GM12875 (cell line): ENCODE measurements around the gene YIPF5.

Source experiments
- H3K4me3 ChIP-seq: one replicate; pipeline ENCODE4 v1.5.1; 2011; ENCODE audit warnings: low read depth, low read length, control low read depth
- CTCF ChIP-seq: IDR thresholded peaks from 2 replicates; pipeline ENCODE4 v1.5.1; 2011; ENCODE audit warnings: low read depth, mild to moderate bottlenecking, control low read depth, inconsistent platforms, low read length, moderate library complexity, borderline replicate concordance; ENCODE audit not compliant: insufficient read depth

YIPF5 gene

GRCh38 chr5:144139586-144139985 lies 30.9 kb downstream of the YIPF5 start:
- no peak for TF ChIP-seq CTCF
- H3K4me3 ChIP-seq, result no peak overlapping the region

- TF ChIP-seq CTCF, result no peak
- H3K4me3 ChIP-seq, result no peak overlapping the region
Observed at GRCh38 chr5:144135113-144135762, 35.2 kb downstream of the YIPF5 start.

GRCh38 chr5:144134194-144134826 lies 36.1 kb downstream of the YIPF5 start:
- H3K4me3 ChIP-seq, result no peak overlapping the region
- TF ChIP-seq CTCF, result no peak

- no peak for TF ChIP-seq CTCF
- no peak overlapping the region for H3K4me3 ChIP-seq
Observed at GRCh38 chr5:144133050-144133633, 37.3 kb downstream of the YIPF5 start.

- no peak overlapping the region for H3K4me3 ChIP-seq
- TF ChIP-seq CTCF, result no peak
Observed at GRCh38 chr5:144131261-144131660, 39.2 kb downstream of the YIPF5 start.

GRCh38 chr5:144130306-144130705 lies 40.2 kb downstream of the YIPF5 start:
- TF ChIP-seq CTCF, result no peak
- no peak overlapping the region for H3K4me3 ChIP-seq

- no peak for TF ChIP-seq CTCF
- H3K4me3 ChIP-seq, result no peak overlapping the region
Observed at GRCh38 chr5:144128844-144129243, 41.6 kb downstream of the YIPF5 start.
